ENCODE measurements around the gene OIT3.
"Not testable (repeated sequence)": the region's sequence is repeated elsewhere in the genome, so short reads cannot be mapped to it uniquely, and the experiment has no call there.

The OIT3 gene

DNA sequence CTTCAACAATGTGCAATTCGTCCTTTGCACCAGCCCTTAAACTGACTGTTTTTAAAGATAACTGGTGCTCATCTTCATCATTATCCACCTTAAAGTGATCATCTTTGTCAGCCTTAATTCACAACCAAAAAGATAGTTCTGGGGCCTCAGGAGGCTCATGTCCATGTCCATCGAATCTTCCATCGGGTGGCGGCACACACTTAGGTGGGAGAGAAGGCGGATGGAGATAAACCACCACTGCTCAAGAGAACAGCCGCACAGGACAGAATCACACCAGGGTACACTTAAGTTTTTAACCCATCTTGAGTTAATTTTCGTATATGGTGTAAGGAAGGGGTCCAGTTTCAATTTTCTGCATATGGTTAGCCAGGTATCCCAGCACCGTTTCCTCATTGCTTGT is 24.8 kb downstream of the OIT3 start:
- no peaks in the 10 kb centered on the region for H3K36me3 ChIP-seq
- H3K4me1 ChIP-seq, result no peaks in the 10 kb centered on the region
- no peak overlapping the region for H3K4me3 ChIP-seq (ENCODE audit: low read depth, low read length)
- no peak for DNase-seq
- H3K9me3 ChIP-seq, result no peaks in the 10 kb centered on the region
- TF ChIP-seq, protein P1, sequence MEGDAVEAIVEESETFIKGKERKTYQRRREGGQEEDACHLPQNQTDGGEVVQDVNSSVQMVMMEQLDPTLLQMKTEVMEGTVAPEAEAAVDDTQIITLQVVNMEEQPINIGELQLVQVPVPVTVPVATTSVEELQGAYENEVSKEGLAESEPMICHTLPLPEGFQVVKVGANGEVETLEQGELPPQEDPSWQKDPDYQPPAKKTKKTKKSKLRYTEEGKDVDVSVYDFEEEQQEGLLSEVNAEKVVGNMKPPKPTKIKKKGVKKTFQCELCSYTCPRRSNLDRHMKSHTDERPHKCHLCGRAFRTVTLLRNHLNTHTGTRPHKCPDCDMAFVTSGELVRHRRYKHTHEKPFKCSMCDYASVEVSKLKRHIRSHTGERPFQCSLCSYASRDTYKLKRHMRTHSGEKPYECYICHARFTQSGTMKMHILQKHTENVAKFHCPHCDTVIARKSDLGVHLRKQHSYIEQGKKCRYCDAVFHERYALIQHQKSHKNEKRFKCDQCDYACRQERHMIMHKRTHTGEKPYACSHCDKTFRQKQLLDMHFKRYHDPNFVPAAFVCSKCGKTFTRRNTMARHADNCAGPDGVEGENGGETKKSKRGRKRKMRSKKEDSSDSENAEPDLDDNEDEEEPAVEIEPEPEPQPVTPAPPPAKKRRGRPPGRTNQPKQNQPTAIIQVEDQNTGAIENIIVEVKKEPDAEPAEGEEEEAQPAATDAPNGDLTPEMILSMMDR (IDR thresholded peaks at IDR 0.05; ENCODE audit: low read depth, low read length), result no peak
- no peaks in the 10 kb centered on the region for H3K27me3 ChIP-seq

DNA sequence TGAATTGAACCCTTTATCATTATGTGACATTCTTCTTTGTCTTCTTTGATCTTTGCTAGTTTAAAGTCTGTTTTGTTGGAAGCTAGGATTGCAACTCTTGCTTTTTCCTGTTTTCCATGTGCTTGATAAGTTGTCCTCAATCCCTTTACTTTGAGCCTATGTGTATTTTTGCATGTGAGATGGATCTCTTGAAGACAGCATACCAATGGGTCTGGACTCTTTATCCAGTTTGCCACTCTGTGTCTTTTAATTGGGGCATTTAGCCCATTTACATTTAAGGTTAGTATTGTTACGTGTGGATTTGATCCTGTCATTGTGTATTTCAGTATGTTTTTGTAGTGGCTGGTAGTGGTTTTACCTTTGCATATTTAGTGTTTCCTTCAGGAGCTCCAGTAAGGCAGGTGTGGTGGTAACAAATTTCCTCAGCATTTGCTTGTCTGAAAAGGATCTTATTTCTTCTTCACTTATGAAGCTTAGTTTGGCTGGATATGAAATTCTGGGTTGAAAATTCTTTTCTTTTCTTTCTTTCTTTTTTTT is 27.7 kb downstream of the OIT3 start:
- H3K4me3 ChIP-seq (ENCODE audit: low read depth, low read length); H3K27me3 ChIP-seq; DNase-seq; H3K9me3 ChIP-seq; H3K4me1 ChIP-seq; H3K36me3 ChIP-seq: not testable (repeated sequence)

DNA sequence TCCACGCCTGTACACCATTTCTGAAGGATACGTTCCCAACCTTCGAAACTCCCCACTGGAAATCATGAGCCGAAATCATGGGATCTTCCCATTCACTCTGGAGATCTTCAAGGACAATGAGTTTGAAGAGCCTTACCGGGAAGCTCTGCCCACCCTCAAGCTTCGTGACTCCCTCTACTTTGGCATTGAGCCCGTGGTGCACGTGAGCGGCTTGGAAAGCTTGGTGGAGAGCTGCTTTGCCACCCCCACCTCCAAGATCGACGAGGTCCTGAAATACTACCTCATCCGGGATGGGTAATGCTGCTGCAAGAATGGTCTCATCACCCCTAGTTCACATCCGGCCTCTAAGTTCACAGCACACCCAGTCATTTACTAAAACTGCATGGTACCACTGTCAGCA is 30.8 kb downstream of the OIT3 start:
- Histone ChIP-seq H3K9me3 (no peaks in the 10 kb centered on the region), H3K4me3 (ENCODE audit: low read depth, low read length) (no peak overlapping the region), H3K27me3 (no peaks in the 10 kb centered on the region), H3K4me1 (no peaks in the 10 kb centered on the region), H3K36me3 (no peaks in the 10 kb centered on the region)
- DNase-seq, result no peak
- TF ChIP-seq, protein P1 (IDR thresholded peaks at IDR 0.05; ENCODE audit: low read depth, low read length), result no peak

DNA sequence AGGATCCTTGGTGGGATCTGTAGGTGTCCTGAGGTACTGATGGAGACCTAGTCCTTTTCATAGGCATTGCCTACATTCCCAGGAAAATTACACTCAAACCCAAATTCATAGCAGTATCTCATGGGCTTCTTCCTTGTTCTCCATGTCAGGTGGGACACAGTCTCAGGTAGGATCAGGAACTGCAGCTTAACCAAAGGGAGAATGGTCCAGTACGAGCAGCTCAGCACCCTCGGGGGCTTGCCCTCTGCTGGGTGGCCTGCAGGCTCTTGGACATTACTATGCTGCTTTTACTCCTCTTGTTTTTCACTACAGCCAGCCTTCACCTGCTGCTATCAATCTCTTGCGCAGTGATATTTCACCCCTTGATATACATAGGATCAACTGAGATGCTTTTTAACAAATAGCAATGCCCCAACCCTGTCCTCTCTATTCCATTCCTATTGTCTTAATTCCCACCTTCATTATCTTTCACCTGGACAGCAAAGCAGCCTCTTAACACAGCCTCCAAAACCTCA is 32.5 kb downstream of the OIT3 start:
- H3K4me1 ChIP-seq, result no peaks in the 10 kb centered on the region
- no peaks in the 10 kb centered on the region for H3K9me3 ChIP-seq
- no peaks in the 10 kb centered on the region for H3K27me3 ChIP-seq
- DNase-seq, result no peak
- no peaks in the 10 kb centered on the region for H3K36me3 ChIP-seq
- TF ChIP-seq, protein P1 (IDR thresholded peaks at IDR 0.05; ENCODE audit: low read depth, low read length), result no peak
- H3K4me3 ChIP-seq (ENCODE audit: low read depth, low read length), result no peak overlapping the region

DNA sequence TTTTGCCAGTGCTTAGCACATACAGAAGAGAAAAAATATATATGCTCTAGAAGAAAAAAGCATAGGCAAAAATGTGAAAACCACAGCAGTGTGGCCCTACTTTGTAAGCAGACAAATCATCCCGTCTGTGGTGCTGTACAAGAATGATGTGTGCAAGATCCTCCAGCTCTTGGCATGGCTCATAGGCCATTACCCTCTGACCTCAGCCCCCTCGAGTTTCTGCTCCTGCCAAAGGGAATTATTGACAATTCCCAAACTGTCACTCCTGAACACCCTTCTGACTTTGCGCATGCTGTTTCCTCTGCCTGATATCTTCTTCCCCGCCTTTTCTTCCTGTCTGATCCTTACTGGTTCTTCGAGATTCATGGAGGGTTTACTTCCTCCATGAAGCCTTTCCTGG is 33.9 kb downstream of the OIT3 start:
- Histone ChIP-seq H3K27me3 (no peaks in the 10 kb centered on the region), H3K4me1 (no peaks in the 10 kb centered on the region), H3K9me3 (no peaks in the 10 kb centered on the region), H3K36me3 (no peaks in the 10 kb centered on the region), H3K4me3 (ENCODE audit: low read depth, low read length) (no peak overlapping the region)
- TF ChIP-seq, protein P1 (IDR thresholded peaks at IDR 0.05; ENCODE audit: low read depth, low read length), result no peak
- DNase-seq, result no peak

DNA sequence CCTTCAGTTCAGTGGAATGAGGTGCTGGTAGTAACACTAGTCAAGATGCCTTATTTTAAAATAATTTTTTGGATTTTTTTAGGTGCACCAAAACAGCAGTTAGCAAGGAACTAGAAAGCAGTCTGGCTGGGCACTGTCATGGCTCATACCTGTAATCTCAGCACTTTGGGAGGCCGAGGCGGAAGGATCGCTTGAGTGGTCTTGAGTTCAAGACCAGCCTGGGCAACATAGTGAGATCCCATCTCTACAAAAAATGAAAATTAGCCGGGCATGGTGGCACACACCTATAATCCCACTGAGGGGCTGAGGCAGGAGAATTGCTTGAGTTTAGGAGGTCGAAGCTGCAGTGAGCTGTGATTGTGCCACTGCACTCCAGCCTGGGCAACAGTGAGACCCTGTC is 35.3 kb downstream of the OIT3 start:
- H3K9me3 ChIP-seq, result no peaks in the 10 kb centered on the region
- H3K36me3 ChIP-seq, result no peaks in the 10 kb centered on the region
- no peak overlapping the region for H3K4me3 ChIP-seq (ENCODE audit: low read depth, low read length)
- no peak for DNase-seq
- TF ChIP-seq, protein P1 (IDR thresholded peaks at IDR 0.05; ENCODE audit: low read depth, low read length), result no peak
- H3K27me3 ChIP-seq, result no peaks in the 10 kb centered on the region
- H3K4me1 ChIP-seq, result no peaks in the 10 kb centered on the region

DNA sequence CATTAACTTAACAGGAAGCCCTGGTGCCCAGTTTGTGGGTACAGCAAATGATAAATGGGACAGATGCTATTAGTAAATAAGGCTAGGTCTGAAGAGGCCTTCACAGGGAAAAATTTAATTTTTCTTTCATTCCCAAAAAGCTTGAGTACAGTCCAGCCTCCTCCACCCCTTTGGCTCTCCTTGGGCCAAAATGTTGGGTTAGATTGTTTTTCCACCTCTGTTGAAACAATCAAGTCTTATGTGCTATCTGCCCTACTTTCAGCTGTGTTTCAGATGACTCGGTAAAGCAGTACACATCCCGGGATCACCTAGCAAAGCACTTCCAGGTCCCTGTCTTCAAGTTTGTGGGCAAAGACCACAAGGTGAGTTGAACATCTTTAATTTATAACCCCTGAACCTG is 36.7 kb downstream of the OIT3 start:
- Histone ChIP-seq H3K27me3 (no peaks in the 10 kb centered on the region), H3K4me3 (ENCODE audit: low read depth, low read length) (no peak overlapping the region), H3K36me3 (no peaks in the 10 kb centered on the region), H3K9me3 (no peaks in the 10 kb centered on the region), H3K4me1 (no peaks in the 10 kb centered on the region)
- DNase-seq, result no peak
- TF ChIP-seq, protein P1 (IDR thresholded peaks at IDR 0.05; ENCODE audit: low read depth, low read length), result no peak
